ENCODE measurements around the gene KCNMB2.

KCNMB2 gene

DNA sequence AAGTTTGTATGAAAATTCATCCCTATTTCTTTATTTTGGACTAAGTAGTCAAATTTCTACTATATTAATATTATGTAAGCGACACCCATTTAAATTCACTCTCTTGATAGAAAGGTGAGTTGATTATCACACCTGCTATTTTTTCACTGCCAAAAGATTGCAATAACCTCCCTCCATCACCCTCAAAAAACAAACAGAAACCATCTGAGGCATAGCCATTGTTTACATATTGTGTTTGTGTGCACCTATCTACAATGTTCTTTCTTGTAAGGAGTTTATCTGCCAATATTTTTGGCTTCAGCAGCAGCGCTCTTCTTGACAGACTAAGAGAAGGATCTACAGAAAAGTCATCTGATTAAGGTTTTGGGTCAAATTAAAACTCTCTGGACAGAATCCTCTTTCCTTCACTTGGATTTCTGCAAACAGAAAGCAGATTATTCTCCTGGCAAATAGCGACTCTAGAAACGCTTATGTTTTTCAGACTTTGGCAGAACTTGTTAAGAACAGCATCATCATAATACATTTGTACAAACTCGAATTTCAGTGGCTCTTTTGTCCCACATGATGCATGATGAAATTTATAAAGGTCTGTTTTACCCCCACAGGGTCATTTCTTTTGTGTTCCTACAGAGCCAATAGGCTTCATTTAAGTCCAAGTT is 48.6 kb downstream of the KCNMB2 start:
- no peak for DNase-seq (ENCODE audit: low read depth)
- TF ChIP-seq, protein P1, sequence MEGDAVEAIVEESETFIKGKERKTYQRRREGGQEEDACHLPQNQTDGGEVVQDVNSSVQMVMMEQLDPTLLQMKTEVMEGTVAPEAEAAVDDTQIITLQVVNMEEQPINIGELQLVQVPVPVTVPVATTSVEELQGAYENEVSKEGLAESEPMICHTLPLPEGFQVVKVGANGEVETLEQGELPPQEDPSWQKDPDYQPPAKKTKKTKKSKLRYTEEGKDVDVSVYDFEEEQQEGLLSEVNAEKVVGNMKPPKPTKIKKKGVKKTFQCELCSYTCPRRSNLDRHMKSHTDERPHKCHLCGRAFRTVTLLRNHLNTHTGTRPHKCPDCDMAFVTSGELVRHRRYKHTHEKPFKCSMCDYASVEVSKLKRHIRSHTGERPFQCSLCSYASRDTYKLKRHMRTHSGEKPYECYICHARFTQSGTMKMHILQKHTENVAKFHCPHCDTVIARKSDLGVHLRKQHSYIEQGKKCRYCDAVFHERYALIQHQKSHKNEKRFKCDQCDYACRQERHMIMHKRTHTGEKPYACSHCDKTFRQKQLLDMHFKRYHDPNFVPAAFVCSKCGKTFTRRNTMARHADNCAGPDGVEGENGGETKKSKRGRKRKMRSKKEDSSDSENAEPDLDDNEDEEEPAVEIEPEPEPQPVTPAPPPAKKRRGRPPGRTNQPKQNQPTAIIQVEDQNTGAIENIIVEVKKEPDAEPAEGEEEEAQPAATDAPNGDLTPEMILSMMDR (IDR thresholded peaks at IDR 0.05; ENCODE audit: insufficient read depth, low read depth, low read length, missing control alignments) = no peak
- peak overlapping the region; percentile 12; the same call in 1 of the 2 replicates for H3K4me3 ChIP-seq (ENCODE audit: low read depth, low read length)

DNA sequence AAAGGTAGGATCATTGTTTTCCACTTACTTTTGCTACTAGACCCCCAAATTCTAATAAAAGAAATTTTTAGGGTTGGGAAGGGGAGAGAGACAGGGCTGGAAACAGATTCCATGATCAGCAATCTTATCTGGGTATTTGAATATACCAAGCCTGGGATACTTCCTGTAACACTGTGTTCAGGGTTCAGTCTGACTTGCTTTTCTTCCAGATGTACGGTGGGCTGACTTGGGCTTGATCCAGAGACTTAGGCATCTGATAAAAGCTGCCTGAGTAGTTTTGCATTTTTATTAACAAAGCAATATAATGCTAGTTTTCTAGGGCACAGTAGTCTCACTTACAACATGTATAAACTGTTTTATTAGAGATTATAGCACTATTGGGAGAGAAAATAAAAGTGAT is 49.2 kb downstream of the KCNMB2 start:
- DNase-seq (ENCODE audit: low read depth) = no peak

DNA sequence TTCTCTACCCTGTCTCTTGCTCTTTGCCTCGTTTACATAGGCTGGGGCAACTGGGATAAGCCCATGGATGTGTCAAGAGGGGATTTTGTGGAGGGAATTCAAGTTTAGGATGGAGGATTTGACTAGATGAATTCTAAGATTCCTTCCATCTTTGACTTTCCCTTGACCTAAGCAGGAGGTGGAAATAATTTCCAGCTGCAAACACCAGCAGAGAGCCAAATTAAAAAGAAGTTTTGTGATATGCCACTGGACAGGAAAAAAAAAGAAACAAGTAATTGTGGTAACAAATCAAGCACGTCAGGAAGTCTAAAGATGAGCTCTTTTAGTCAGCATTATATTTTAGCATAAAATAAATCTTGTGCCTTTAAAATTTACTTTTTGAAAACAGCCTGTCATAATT is 49.8 kb downstream of the KCNMB2 start:
- TF ChIP-seq, protein P1 (IDR thresholded peaks at IDR 0.05; ENCODE audit: insufficient read depth, low read depth, low read length, missing control alignments) = no peak
- no peak for DNase-seq (ENCODE audit: low read depth)
- H3K4me3 ChIP-seq (ENCODE audit: low read depth, low read length) = no peak overlapping the region

More for the DNA sequence above, 49.2 kb downstream of the KCNMB2 start:
- peak overlapping the region; percentile 12 for H3K4me3 ChIP-seq (ENCODE audit: low read depth, low read length)
- TF ChIP-seq, protein P1 (IDR thresholded peaks at IDR 0.05; ENCODE audit: insufficient read depth, low read depth, low read length, missing control alignments) = no peak

DNA sequence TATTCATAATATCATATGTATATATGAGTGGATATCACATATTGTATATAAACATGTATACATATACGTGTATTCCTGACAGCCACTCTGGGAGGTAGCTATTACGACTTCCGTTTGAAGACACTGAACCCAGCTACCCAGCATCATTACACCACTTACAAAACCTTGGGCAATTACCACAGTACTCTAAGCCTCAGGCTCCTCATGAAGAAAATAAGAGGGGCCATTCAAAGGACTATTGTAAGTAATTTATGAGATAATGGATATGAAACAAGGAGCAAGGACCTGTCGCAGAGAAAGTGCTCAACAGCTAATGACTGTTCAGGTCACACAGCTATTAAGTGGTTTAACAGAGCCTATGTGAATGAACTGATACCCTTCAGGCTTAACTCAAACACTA is 52.4 kb downstream of the KCNMB2 start:
- TF ChIP-seq, protein P1 (IDR thresholded peaks at IDR 0.05; ENCODE audit: insufficient read depth, low read depth, low read length, missing control alignments) = no peak
- no peak overlapping the region for H3K4me3 ChIP-seq (ENCODE audit: low read depth, low read length)
- no peak for DNase-seq (ENCODE audit: low read depth)

DNA sequence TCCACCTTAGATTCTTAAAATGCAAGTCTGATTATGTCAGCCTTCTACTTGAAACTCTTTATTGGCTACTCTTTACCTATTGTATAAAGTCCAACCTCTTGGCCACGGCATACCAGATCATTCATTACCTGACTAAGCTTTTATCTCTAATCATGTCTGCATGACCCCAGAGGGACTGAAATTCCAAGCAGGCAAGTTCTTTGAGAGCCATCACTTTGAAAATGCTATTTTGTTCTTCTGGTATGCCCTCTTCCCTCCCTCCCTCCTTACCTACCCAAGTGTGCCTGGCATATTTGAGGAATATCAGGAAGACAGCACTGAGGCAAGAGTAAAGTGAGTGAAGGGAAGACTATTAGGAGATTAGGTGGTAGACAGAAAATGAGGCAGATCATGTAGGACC is 57.5 kb downstream of the KCNMB2 start:
- H3K4me3 ChIP-seq (ENCODE audit: low read depth, low read length) = no peak overlapping the region
- TF ChIP-seq, protein P1 (IDR thresholded peaks at IDR 0.05; ENCODE audit: insufficient read depth, low read depth, low read length, missing control alignments) = no peak
- no peak for DNase-seq (ENCODE audit: low read depth)

DNA sequence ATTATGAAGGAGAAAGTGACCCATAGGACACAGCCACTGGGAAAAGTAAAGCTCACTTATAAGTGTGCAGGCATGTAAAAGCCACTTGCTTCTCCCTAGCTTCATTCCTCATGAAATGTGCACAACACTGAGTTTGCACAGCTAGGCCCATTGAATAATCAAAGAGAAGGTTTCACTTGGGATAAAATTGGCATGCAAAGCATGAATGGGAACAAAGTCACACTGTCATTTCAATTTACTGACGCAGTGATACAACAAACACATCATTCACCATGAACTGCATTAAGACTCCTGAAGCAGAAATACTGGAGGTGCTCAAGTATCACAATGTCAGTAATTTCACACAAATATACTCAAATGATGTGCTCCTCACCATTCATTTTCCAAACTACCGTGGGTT is 61.1 kb downstream of the KCNMB2 start:
- no peak for DNase-seq (ENCODE audit: low read depth)
- no peak overlapping the region for H3K4me3 ChIP-seq (ENCODE audit: low read depth, low read length)
- TF ChIP-seq, protein P1 (IDR thresholded peaks at IDR 0.05; ENCODE audit: insufficient read depth, low read depth, low read length, missing control alignments) = no peak

DNA sequence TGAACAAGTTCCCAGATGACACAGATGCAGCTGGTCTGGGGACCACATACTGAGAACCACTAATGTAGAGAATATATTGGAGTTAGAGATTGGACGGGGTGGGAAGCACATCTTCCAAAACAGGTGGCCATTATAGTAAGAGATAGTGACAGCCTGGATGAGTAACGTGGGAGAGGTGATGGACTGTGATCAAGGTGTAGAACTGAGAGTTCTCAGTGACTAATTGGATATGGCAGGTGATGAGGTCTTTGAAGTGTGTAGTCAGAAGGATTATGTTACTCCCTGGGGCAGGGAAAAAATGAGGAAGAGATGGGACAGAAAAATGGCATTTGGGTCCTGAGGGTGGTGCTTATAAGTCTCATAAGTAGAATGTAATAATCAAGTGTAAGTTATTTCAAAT is 66.6 kb downstream of the KCNMB2 start:
- TF ChIP-seq, protein P1 (IDR thresholded peaks at IDR 0.05; ENCODE audit: insufficient read depth, low read depth, low read length, missing control alignments) = no peak
- H3K4me3 ChIP-seq (ENCODE audit: low read depth, low read length) = no peak overlapping the region
- DNase-seq (ENCODE audit: low read depth) = peak; percentile 47
